ENCODE data around the gene SPTSSA. TPM values are rescaled to one million over a fixed set of nuclear protein-coding genes. Genes with fewer than 3 reads are reported as not detected.

Gene SPTSSA
- total RNA-seq, 2 experiments from 2014 or later = 1.4 to 1.6 TPM

DNA sequence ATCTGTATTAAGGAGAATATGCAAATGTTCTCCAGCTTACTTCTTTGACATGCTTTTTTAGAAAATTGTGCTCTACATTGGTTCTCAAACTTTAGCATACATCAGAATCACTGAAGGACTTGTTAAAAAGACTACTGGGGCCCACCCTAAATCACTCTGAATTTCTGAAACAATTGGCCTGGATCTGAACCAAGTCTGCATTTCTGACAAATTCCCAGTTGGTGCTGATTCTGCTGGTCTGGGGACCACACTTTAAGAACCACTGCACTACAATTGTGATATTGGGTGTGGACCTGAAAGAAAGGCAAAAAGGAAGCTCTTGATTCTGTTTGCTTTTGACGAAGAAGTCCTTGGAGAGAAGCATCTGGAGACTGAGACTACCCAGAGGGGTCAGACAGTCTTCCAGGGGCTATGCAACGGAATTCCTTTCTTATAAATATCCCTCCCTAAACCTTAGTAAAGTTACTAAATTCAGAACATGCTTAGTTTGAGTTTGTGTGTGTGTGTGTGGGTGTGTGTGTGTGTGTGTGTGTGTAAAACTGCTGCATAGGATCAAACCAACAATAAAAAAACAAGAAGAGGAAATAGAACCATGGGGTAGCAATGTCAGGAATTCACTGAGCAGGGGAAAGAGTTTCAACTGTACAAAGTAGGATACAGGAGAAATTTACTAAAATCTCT, 40.6 kb upstream of the SPTSSA start:
- TF ChIP-seq, protein P1, sequence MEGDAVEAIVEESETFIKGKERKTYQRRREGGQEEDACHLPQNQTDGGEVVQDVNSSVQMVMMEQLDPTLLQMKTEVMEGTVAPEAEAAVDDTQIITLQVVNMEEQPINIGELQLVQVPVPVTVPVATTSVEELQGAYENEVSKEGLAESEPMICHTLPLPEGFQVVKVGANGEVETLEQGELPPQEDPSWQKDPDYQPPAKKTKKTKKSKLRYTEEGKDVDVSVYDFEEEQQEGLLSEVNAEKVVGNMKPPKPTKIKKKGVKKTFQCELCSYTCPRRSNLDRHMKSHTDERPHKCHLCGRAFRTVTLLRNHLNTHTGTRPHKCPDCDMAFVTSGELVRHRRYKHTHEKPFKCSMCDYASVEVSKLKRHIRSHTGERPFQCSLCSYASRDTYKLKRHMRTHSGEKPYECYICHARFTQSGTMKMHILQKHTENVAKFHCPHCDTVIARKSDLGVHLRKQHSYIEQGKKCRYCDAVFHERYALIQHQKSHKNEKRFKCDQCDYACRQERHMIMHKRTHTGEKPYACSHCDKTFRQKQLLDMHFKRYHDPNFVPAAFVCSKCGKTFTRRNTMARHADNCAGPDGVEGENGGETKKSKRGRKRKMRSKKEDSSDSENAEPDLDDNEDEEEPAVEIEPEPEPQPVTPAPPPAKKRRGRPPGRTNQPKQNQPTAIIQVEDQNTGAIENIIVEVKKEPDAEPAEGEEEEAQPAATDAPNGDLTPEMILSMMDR (IDR thresholded peaks at IDR 0.05) = no peak
- Histone ChIP-seq H3K27me3 (ENCODE audit: control insufficient read depth in 1 of 2, insufficient read depth in 2 of 2, low read length in 2 of 2) (no peaks in the 10 kb centered on the region), H3K27ac (ENCODE audit: low read depth in 1 of 2, low read length in 2 of 2) (no peak overlapping the region), H3K9me3 (ENCODE audit: control insufficient read depth in 1 of 2, insufficient read depth in 1 of 2, low read length in 2 of 2) (no peaks in the 10 kb centered on the region), H3K36me3 (ENCODE audit: insufficient read depth, low read length) (no peaks in the 10 kb centered on the region), H3K4me1 (ENCODE audit: insufficient read depth, low read length) (no peaks in the 10 kb centered on the region), H3K4me3 (ENCODE audit: low read length) (no peak overlapping the region)
- intact Hi-C loops (cut with DNase I, micrococcal nuclease) = no loop called here
- Mint-ChIP-seq H3K27me3 (no peaks in the 10 kb centered on the region), H3K27ac (no peak overlapping the region), H3K36me3 (ENCODE audit: low read depth) (no peaks in the 10 kb centered on the region), H3K9me3 (no peaks in the 10 kb centered on the region), H3K4me1 (ENCODE audit: low read depth) (no peaks in the 10 kb centered on the region), H3K4me3 (no peak overlapping the region)
- ATAC-seq (ENCODE audit: poor library complexity) = no peak
- CTCF ChIA-PET = no interaction called here
- DNase-seq = no peak
- POLR2A ChIA-PET = no interaction called here

DNA sequence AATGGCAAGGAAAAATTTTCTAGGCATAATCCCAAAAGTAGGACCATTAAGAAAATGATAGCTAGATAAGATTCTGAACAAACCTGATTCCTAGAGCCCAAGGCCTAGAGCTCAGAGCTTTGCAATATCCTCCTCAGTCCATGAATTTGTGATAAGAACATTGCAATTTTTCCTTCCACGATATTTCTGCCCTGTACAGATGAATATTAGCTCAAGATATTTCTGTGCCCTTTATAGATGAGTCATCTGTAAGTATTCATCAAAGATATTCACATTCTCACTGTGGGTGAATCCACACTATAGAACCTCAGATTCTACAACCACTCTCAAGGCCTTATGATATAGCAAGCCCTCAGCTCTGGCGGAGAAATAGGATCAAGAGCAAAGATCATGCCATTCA, 40.0 kb upstream of the SPTSSA start:
- Histone ChIP-seq H3K27ac (ENCODE audit: low read depth in 1 of 2, low read length in 2 of 2) (no peak overlapping the region), H3K4me3 (ENCODE audit: low read length) (no peak overlapping the region), H3K9me3 (ENCODE audit: control insufficient read depth in 1 of 2, insufficient read depth in 1 of 2, low read length in 2 of 2) (no peaks in the 10 kb centered on the region), H3K36me3 (ENCODE audit: insufficient read depth, low read length) (no peaks in the 10 kb centered on the region), H3K27me3 (ENCODE audit: control insufficient read depth in 1 of 2, insufficient read depth in 2 of 2, low read length in 2 of 2) (no peaks in the 10 kb centered on the region), H3K4me1 (ENCODE audit: insufficient read depth, low read length) (no peaks in the 10 kb centered on the region)
- ChIA-PET CTCF (no interaction called here), POLR2A (no interaction called here)
- ATAC-seq (ENCODE audit: poor library complexity) = no peak
- H3K4me1 Mint-ChIP-seq (ENCODE audit: low read depth) = no peaks in the 10 kb centered on the region
- intact Hi-C loops (cut with DNase I, micrococcal nuclease) = no loop called here
- H3K36me3 Mint-ChIP-seq (ENCODE audit: low read depth) = no peaks in the 10 kb centered on the region
- no peaks in the 10 kb centered on the region for H3K27me3 Mint-ChIP-seq
- H3K4me3 Mint-ChIP-seq = no peak overlapping the region
- TF ChIP-seq, protein P1 (IDR thresholded peaks at IDR 0.05) = no peak
- no peak for DNase-seq
- no peak overlapping the region for H3K27ac Mint-ChIP-seq
- no peaks in the 10 kb centered on the region for H3K9me3 Mint-ChIP-seq

DNA sequence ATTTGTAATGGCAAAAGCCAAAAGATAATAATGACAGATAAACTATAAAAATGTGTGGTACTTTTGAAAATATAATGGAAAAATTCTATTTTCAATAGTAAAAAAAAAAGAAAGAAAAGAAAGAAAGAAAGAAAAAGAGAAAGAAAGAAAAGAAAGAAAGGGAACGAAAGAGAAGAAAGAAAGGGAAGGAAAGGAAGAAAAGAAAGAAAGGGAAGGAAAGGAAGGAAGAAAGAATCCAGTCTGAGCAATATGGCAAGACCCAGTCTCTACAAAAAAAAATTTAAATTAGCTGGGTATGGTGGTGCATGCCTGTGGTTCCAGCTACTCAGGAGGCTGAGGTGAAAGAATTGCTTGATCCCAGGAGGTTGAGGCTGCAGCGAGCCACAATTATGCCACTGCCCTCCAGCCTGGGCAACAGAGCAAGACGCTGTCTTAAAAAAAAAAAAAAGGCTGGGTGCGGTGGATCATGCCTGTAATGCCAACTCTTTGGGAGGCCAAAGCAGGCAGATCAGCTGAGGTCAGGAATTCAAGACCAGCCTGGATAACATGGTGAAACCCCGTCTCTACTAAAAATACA, 39.1 kb upstream of the SPTSSA start:
- Mint-ChIP-seq H3K9me3 (no peaks in the 10 kb centered on the region), H3K27me3 (no peaks in the 10 kb centered on the region), H3K27ac (no peak overlapping the region), H3K4me1 (ENCODE audit: low read depth) (no peaks in the 10 kb centered on the region), H3K4me3 (no peak overlapping the region), H3K36me3 (ENCODE audit: low read depth) (no peaks in the 10 kb centered on the region)
- H3K4me3 ChIP-seq (ENCODE audit: low read length) = no peak overlapping the region
- CTCF ChIA-PET = interaction anchor here (0.7 kb wide), 1 partner anchor 90 kb away, joined by 3 read pairs; no protein-coding TSS in a partner anchor
- no peaks in the 10 kb centered on the region for H3K36me3 ChIP-seq (ENCODE audit: insufficient read depth, low read length)
- POLR2A ChIA-PET = no interaction called here
- H3K9me3 ChIP-seq (ENCODE audit: control insufficient read depth in 1 of 2, insufficient read depth in 1 of 2, low read length in 2 of 2) = no peaks in the 10 kb centered on the region
- H3K27ac ChIP-seq (ENCODE audit: low read depth in 1 of 2, low read length in 2 of 2) = no peak overlapping the region
- H3K27me3 ChIP-seq (ENCODE audit: control insufficient read depth in 1 of 2, insufficient read depth in 2 of 2, low read length in 2 of 2) = no peaks in the 10 kb centered on the region
- no peaks in the 10 kb centered on the region for H3K4me1 ChIP-seq (ENCODE audit: insufficient read depth, low read length)
- intact Hi-C loops (cut with DNase I, micrococcal nuclease) = no loop called here
- DNase-seq = no peak
- no peak for ATAC-seq (ENCODE audit: poor library complexity)
- TF ChIP-seq, protein P1 (IDR thresholded peaks at IDR 0.05) = no peak
